Measurements from ENCODE around the gene MFSD11.

Gene MFSD11

GRCh38 chr17:76791053-76791980 is 53.4 kb downstream of the MFSD11 start:
- peak; percentile 83 for DNase-seq (ENCODE audit: low read depth, low spot score)
- no peak for TF ChIP-seq CTCF (IDR thresholded peaks at IDR 0.05; ENCODE audit: low read depth, low read length)
- in situ Hi-C loops (cut with HindIII; ENCODE audit: low sequenced_read_pairs): no loop called here
- H3K4me3 ChIP-seq (ENCODE audit: low read depth, low read length): no peak overlapping the region

- in situ Hi-C loops (cut with HindIII; ENCODE audit: low sequenced_read_pairs): no loop called here
- TF ChIP-seq CTCF (IDR thresholded peaks at IDR 0.05; ENCODE audit: low read depth, low read length): no peak
- no peak for DNase-seq (ENCODE audit: low read depth, low spot score)
- no peak overlapping the region for H3K4me3 ChIP-seq (ENCODE audit: low read depth, low read length)
Measured at GRCh38 chr17:76792348-76792747, 54.4 kb downstream of the MFSD11 start.

- in situ Hi-C loops (cut with HindIII; ENCODE audit: low sequenced_read_pairs): no loop called here
- DNase-seq (ENCODE audit: low read depth, low spot score): peak; percentile 25
- no peak overlapping the region for H3K4me3 ChIP-seq (ENCODE audit: low read depth, low read length)
- TF ChIP-seq CTCF (IDR thresholded peaks at IDR 0.05; ENCODE audit: low read depth, low read length): peak; percentile 60
Measured at GRCh38 chr17:76793775-76794174, 55.9 kb downstream of the MFSD11 start.

GRCh38 chr17:76796081-76796480 is 58.2 kb downstream of the MFSD11 start:
- in situ Hi-C loops (cut with HindIII; ENCODE audit: low sequenced_read_pairs): no loop called here
- H3K4me3 ChIP-seq (ENCODE audit: low read depth, low read length): no peak overlapping the region
- DNase-seq (ENCODE audit: low read depth, low spot score): peak; percentile 24
- no peak for TF ChIP-seq CTCF (IDR thresholded peaks at IDR 0.05; ENCODE audit: low read depth, low read length)

- in situ Hi-C loops (cut with HindIII; ENCODE audit: low sequenced_read_pairs): no loop called here
- no peak for TF ChIP-seq CTCF (IDR thresholded peaks at IDR 0.05; ENCODE audit: low read depth, low read length)
- no peak for DNase-seq (ENCODE audit: low read depth, low spot score)
Measured at GRCh38 chr17:76797241-76797840, 59.4 kb downstream of the MFSD11 start.

GRCh38 chr17:76801706-76802105 is 63.8 kb downstream of the MFSD11 start:
- no peak overlapping the region for H3K4me3 ChIP-seq (ENCODE audit: low read depth, low read length)
- TF ChIP-seq CTCF (IDR thresholded peaks at IDR 0.05; ENCODE audit: low read depth, low read length): no peak
- no peak for DNase-seq (ENCODE audit: low read depth, low spot score)
- in situ Hi-C loops (cut with HindIII; ENCODE audit: low sequenced_read_pairs): no loop called here

More at GRCh38 chr17:76797241-76797840, 59.4 kb downstream of the MFSD11 start:
- H3K4me3 ChIP-seq (ENCODE audit: low read depth, low read length): no peak overlapping the region

All from astrocyte of the spinal cord (primary cell).